Spleen (tissue), 11 donors: ENCODE results near the gene SMOC2. TPM values are rescaled to one million over a fixed set of nuclear protein-coding genes. Genes with fewer than 3 reads are reported as not detected.

Source experiments
- DNase-seq: peaks from one replicate; pipeline ENCODE4 v3.0.0-alpha.2; 2020
- H3K27ac ChIP-seq, 8 donors: fragments of 200-600 bp; sonication (generic) in 7 of 8; 1 replicate in 4 of 8; 2 replicates in 4 of 8; pipeline versions ENCODE4 v1.5.0 to v1.8.0; 2016 to 2021; ENCODE audit warnings: inconsistent platforms in 4 of 8, mild to moderate bottlenecking in 4 of 8, moderate library complexity in 1 of 8
- H3K27me3 ChIP-seq, 7 donors: fragments of 200-600 bp; sonication (generic) in 6 of 7; replicated peaks in 1 of 7; 1 replicate in 4 of 7; 2 replicates in 3 of 7; pipeline versions ENCODE4 v1.5.0 to v1.8.0; 2016 to 2021; ENCODE audit warnings: inconsistent platforms in 3 of 7, mild to moderate bottlenecking in 1 of 7
- H3K36me3 ChIP-seq, 6 donors: fragments of 200-600 bp; sonication (generic) in 5 of 6; 1 replicate in 4 of 6; 2 replicates in 2 of 6; pipeline versions ENCODE4 v1.5.0 to v1.8.0; 2016 to 2021; ENCODE audit warnings: inconsistent platforms in 2 of 6
- H3K4me1 ChIP-seq, 6 donors: fragments of 200-600 bp; sonication (generic) in 5 of 6; 1 replicate in 3 of 6; 2 replicates in 3 of 6; pipeline versions ENCODE4 v1.5.0 to v1.8.0; 2016 to 2021; ENCODE audit warnings: inconsistent platforms in 3 of 6
- H3K4me3 ChIP-seq, 8 donors: fragments of 200-600 bp; sonication (generic) in 7 of 8; 1 replicate in 4 of 8; 2 replicates in 4 of 8; pipeline versions ENCODE4 v1.5.0 to v1.8.0; 2016 to 2021; ENCODE audit warnings: inconsistent platforms in 4 of 8, mild to moderate bottlenecking in 4 of 8, moderate library complexity in 2 of 8
- H3K9me3 ChIP-seq, 8 donors: fragments of 200-600 bp; sonication (generic) in 7 of 8; 1 replicate in 4 of 8; 2 replicates in 4 of 8; pipeline versions ENCODE4 v1.5.0 to v1.8.0; 2016 to 2021; ENCODE audit warnings: inconsistent platforms in 4 of 8
- CTCF ChIP-seq, 11 experiments: fragments of 200-600 bp in 7 of 11; fragments of 450-650 bp in 4 of 11; sonication (generic) in 4 of 11; IDR thresholded peaks in 8 of 11; conservative IDR thresholded peaks in 3 of 11; 1 replicate in 7 of 11; 2 replicates in 4 of 11; pipeline versions ENCODE4 v1.4.0 to v1.8.0; 2016 to 2021; ENCODE audit warnings: antibody characterized with exemption in 11 of 11, inconsistent platforms in 4 of 11, mild to moderate bottlenecking in 1 of 11
- POLR2A ChIP-seq, 3 donors: fragments of 450-650 bp; IDR thresholded peaks; one replicate each; pipeline ENCODE4 v1.5.1; 2017; ENCODE audit warnings: antibody characterized with exemption in 3 of 3, mild to moderate bottlenecking in 1 of 3
- POLR2AphosphoS5 ChIP-seq, 3 donors: sonication (generic); formaldehyde crosslinking; IDR thresholded peaks; one replicate each; pipeline ENCODE4 v1.5.1; 2017; ENCODE audit warnings: antibody characterized with exemption in 3 of 3
- WGBS, 5 donors: extraction: QIAGEN DNeasy Blood & Tissue Kit in 3 of 5; methylation state at CpG; one replicate each; pipeline versions ENCODE4 v1.1.5 to v1.1.7; 2013 to 2018; 5-methylcytosine and 5-hydroxymethylcytosine counted together
- intact Hi-C: fragments of 100-400 bp; cut with DNase I; formaldehyde crosslinking; loops from one replicate; pipeline ENCODE4 v1.15.0; 2023; ENCODE audit warnings: low total_unique reads
- polyA plus RNA-seq, 3 donors: library from polyadenylated mRNA; stranded (reverse); fragments of 200-250 nt; gene quantifications; one replicate each; pipeline ENCODE4 v1.2.1, GENCODE V29; 2013
- total RNA-seq, 7 donors: library from RNA; depleted of rRNA in 3 of 7; stranded (reverse); fragments of >200 nt in 3 of 7; fragmentation: NEBNext Ultra II Directional in 4 of 7; extraction: Animal tissue kit (Norgen Biotek cat#: 25700) in 4 of 7; gene quantifications; one replicate each; pipeline versions ENCODE4 v1.1.0 to v1.2.1, GENCODE V29; 2016 to 2021
- donor health status: healthy with polysubstance abuse.
- donor health status: DM: no; HTN: no; CAD: no; lungs with moderate emphysema.
- donor health status: DM: no; HTN: no; CAD: no.
- donor health status: Bipolar disorder and iron deficiency.
- donor health status: healthy.
- donor health status: DM: no; HTN: no; CAD: no.
- donor health status: DM: yes; HTN: yes; CAD: no.

SMOC2 gene
- total and polyA plus RNA-seq, 10 donors: 0.94 to 7.6 (median 1.8) TPM

GRCh38 chr6:168711049-168711640 is 270.2 kb downstream of the SMOC2 start:
- Histone ChIP-seq H3K4me3 (no peak overlapping the region), H3K27ac (no peak overlapping the region), H3K4me1 (no peaks in the 10 kb centered on the region), H3K36me3 (no peaks in the 10 kb centered on the region), H3K27me3 (peaks cover 0 to 18% (median 0%) of the 10 kb centered on the region in 7 donors), H3K9me3 (no peaks in the 10 kb centered on the region)
- WGBS, 5 donors: 42 to 52% (median 44%) methylated on average over 5 of the region's 5 CpGs
- intact Hi-C loops: no loop called here
- no peak for TF ChIP-seq POLR2A (IDR thresholded peaks at IDR 0.05)
- peak in 5 of 11 experiments; percentile 10 to 41 (median 28) for TF ChIP-seq CTCF (IDR thresholded peaks at IDR 0.05 in 8 of 11, conservative IDR thresholded peaks at IDR 0.05 in 3 of 11)
- TF ChIP-seq POLR2AphosphoS5 (IDR thresholded peaks at IDR 0.05): no peak
- no peak for DNase-seq

GRCh38 chr6:168711666-168712300 is 270.8 kb downstream of the SMOC2 start:
- TF ChIP-seq POLR2AphosphoS5 (IDR thresholded peaks at IDR 0.05) (no peak), CTCF (IDR thresholded peaks at IDR 0.05 in 8 of 11, conservative IDR thresholded peaks at IDR 0.05 in 3 of 11) (no peak), POLR2A (IDR thresholded peaks at IDR 0.05) (no peak)
- Histone ChIP-seq H3K36me3 (no peaks in the 10 kb centered on the region), H3K9me3 (no peaks in the 10 kb centered on the region), H3K4me3 (no peak overlapping the region), H3K27ac (no peak overlapping the region), H3K27me3 (peaks cover 0 to 18% (median 0%) of the 10 kb centered on the region in 7 donors), H3K4me1 (no peaks in the 10 kb centered on the region)
- WGBS, 5 donors: 79 to 91% (median 82%) methylated on average over 11 of the region's 11 CpGs
- intact Hi-C loops: no loop called here
- no peak for DNase-seq

GRCh38 chr6:168712993-168713392 is 272.0 kb downstream of the SMOC2 start:
- peaks cover 0 to 18% (median 0%) of the 10 kb centered on the region in 7 donors for H3K27me3 ChIP-seq
- H3K4me1 ChIP-seq: no peaks in the 10 kb centered on the region
- H3K4me3 ChIP-seq: no peak overlapping the region
- H3K36me3 ChIP-seq: no peaks in the 10 kb centered on the region
- no peaks in the 10 kb centered on the region for H3K9me3 ChIP-seq
- DNase-seq: no peak
- 59 to 76% (median 63%) methylated on average over 5 of the region's 5 CpGs for WGBS, 5 donors
- no peak for TF ChIP-seq POLR2AphosphoS5 (IDR thresholded peaks at IDR 0.05)
- TF ChIP-seq CTCF (IDR thresholded peaks at IDR 0.05 in 8 of 11, conservative IDR thresholded peaks at IDR 0.05 in 3 of 11): no peak
- TF ChIP-seq POLR2A (IDR thresholded peaks at IDR 0.05): no peak
- intact Hi-C loops: no loop called here
- H3K27ac ChIP-seq: no peak overlapping the region

GRCh38 chr6:168713839-168714238 is 272.9 kb downstream of the SMOC2 start:
- Histone ChIP-seq H3K27me3 (peaks cover 0 to 18% (median 0%) of the 10 kb centered on the region in 7 donors), H3K4me1 (no peaks in the 10 kb centered on the region), H3K4me3 (no peak overlapping the region), H3K27ac (no peak overlapping the region), H3K9me3 (no peaks in the 10 kb centered on the region), H3K36me3 (no peaks in the 10 kb centered on the region)
- intact Hi-C loops: no loop called here
- no peak for DNase-seq
- WGBS, 5 donors: 76 to 89% (median 84%) methylated on average over 3 of the region's 3 CpGs
- TF ChIP-seq CTCF (IDR thresholded peaks at IDR 0.05 in 8 of 11, conservative IDR thresholded peaks at IDR 0.05 in 3 of 11) (peak in 1 of 11 experiments; percentile 26), POLR2A (IDR thresholded peaks at IDR 0.05) (no peak), POLR2AphosphoS5 (IDR thresholded peaks at IDR 0.05) (no peak)
